Panc1 (cell line): ENCODE data around the gene FEV. TPM values are rescaled to one million over a fixed set of nuclear protein-coding genes. Genes with fewer than 3 reads are reported as not detected.

Experiments used
- ATAC-seq: fragments of 200-7000 bp; cut with Tn5 transposase; 2 replicates; pipeline ENCODE4 v1.9.1; 2020; ENCODE audit warnings: mild to moderate bottlenecking, moderate library complexity
- BruUV-seq: library from RNA; stranded (reverse); fragments of 400-500 nt; replicated peaks from 2 replicates; lab custom pipeline; 2021; lab: Mats Ljungman, UMichigan
- CTCF ChIA-PET: fragments of 300-600 bp; sonication (Branson Sonifier 250); formaldehyde crosslinking; loops from one replicate; lab custom pipeline; 2022; ENCODE audit warnings: antibody characterized with exemption; lab: Charles Lee
- POLR2A ChIA-PET: fragments of 300-600 bp; sonication (Branson Sonifier 250); formaldehyde crosslinking; loops from one replicate; lab custom pipeline; 2022; ENCODE audit warnings: antibody characterized with exemption; lab: Charles Lee
- DNase-seq: peaks from one replicate; pipeline ENCODE4 v3.0.0-alpha.2; 2010; ENCODE audit warnings: low read depth, low spot score
- H3K27ac ChIP-seq: 2 replicates; pipeline ENCODE4 v1.5.1; 2011; ENCODE audit warnings: mild to moderate bottlenecking, low read length, inconsistent platforms
- H3K27me3 ChIP-seq: fragments of 200-500 bp; sonication (Bioruptor generic); 2 replicates; pipeline ENCODE4 v1.6.0; 2014; ENCODE audit warnings: low read length, inconsistent platforms; ENCODE audit not compliant: control insufficient read depth, insufficient read depth
- H3K36me3 ChIP-seq: fragments of 200-500 bp; sonication (Bioruptor generic); 2 replicates; pipeline ENCODE4 v1.5.1; 2014; ENCODE audit warnings: inconsistent platforms, mild to moderate bottlenecking, low read length, moderate library complexity; ENCODE audit not compliant: control insufficient read depth, insufficient read depth
- H3K4me1 ChIP-seq: 2 replicates; pipeline ENCODE4 v1.5.1; 2011; ENCODE audit warnings: inconsistent platforms, mild to moderate bottlenecking, low read length, moderate library complexity; ENCODE audit not compliant: control insufficient read depth, insufficient read depth
- H3K4me3 ChIP-seq, 2 experiments: 2 replicates each; pipeline ENCODE4 v1.5.1; 2011 to 2012; ENCODE audit warnings: low read depth in 2 of 2, low read length in 2 of 2, mild to moderate bottlenecking in 2 of 2, inconsistent platforms in 1 of 2, moderate library complexity in 1 of 2
- H3K9me3 ChIP-seq: fragments of 200-500 bp; sonication (Bioruptor generic); 2 replicates; pipeline ENCODE4 v1.5.1; 2014; ENCODE audit warnings: low read depth, mild to moderate bottlenecking, inconsistent platforms, low read length, moderate library complexity; ENCODE audit not compliant: control insufficient read depth, insufficient read depth
- CTCF ChIP-seq: fragments of 450-650 bp; IDR thresholded peaks from 2 replicates; pipeline ENCODE4 v1.5.1; 2017; ENCODE audit warnings: mild to moderate bottlenecking
- POLR2AphosphoS5 ChIP-seq: IDR thresholded peaks from 2 replicates; pipeline ENCODE4 v1.6.1; 2012; ENCODE audit warnings: mild to moderate bottlenecking, low read depth, low read length, moderate library complexity
- SIN3A ChIP-seq: IDR thresholded peaks from 2 replicates; pipeline ENCODE4 v1.6.1; 2012; ENCODE audit warnings: low read depth, mild to moderate bottlenecking, low read length, moderate library complexity, borderline replicate concordance; ENCODE audit not compliant: insufficient read depth
- TCF7L2 ChIP-seq: IDR thresholded peaks from 2 replicates; pipeline ENCODE4 v1.6.1; 2011; ENCODE audit warnings: mild to moderate bottlenecking, low read depth, low read length, inconsistent platforms
- in situ Hi-C: cut with HindIII; loops from 2 replicates; pipeline ENCODE4 v1.10.0; 2016; ENCODE audit warnings: low sequenced_read_pairs, low pct_unique_long_range_greater_than_20kb
- intact Hi-C: fragments of 100-400 bp; cut with micrococcal nuclease; formaldehyde crosslinking; loops from one replicate; pipeline ENCODE4 v1.10.0; 2022; ENCODE audit not compliant: unreplicated experiment
- total RNA-seq: library from RNA; stranded (reverse); gene quantifications from one replicate; pipeline ENCODE4 v1.2.1, GENCODE V29; 2021; ENCODE audit not compliant: unreplicated experiment
- TF ChIP-seq, protein P1 (sequence below), 2 experiments: IDR thresholded peaks; 2 replicates each; pipeline ENCODE4 v1.6.1; 2011 to 2012; ENCODE audit warnings: low read depth in 2 of 2, control low read depth in 1 of 2, low read length in 1 of 2, mild to moderate bottlenecking in 1 of 2, moderate library complexity in 1 of 2; ENCODE audit not compliant: insufficient read depth in 1 of 2

Gene FEV
- total RNA-seq, 1 experiment from 2014 or later: not detected

- Histone ChIP-seq H3K27me3 (no peaks in the 10 kb centered on the region), H3K9me3 (no peaks in the 10 kb centered on the region), H3K27ac (no peak overlapping the region), H3K36me3 (no peaks in the 10 kb centered on the region), H3K4me1 (no peaks in the 10 kb centered on the region), H3K4me3 (no peak overlapping the region)
- in situ Hi-C loops (no loop called here), intact Hi-C loops (loop anchor here (10.0 kb wide), 1 partner anchor 134 kb away; no protein-coding TSS in a partner anchor)
- TF ChIP-seq TCF7L2 (no peak), POLR2AphosphoS5 (no peak), CTCF (no peak), SIN3A (no peak)
- TF ChIP-seq, protein P1, sequence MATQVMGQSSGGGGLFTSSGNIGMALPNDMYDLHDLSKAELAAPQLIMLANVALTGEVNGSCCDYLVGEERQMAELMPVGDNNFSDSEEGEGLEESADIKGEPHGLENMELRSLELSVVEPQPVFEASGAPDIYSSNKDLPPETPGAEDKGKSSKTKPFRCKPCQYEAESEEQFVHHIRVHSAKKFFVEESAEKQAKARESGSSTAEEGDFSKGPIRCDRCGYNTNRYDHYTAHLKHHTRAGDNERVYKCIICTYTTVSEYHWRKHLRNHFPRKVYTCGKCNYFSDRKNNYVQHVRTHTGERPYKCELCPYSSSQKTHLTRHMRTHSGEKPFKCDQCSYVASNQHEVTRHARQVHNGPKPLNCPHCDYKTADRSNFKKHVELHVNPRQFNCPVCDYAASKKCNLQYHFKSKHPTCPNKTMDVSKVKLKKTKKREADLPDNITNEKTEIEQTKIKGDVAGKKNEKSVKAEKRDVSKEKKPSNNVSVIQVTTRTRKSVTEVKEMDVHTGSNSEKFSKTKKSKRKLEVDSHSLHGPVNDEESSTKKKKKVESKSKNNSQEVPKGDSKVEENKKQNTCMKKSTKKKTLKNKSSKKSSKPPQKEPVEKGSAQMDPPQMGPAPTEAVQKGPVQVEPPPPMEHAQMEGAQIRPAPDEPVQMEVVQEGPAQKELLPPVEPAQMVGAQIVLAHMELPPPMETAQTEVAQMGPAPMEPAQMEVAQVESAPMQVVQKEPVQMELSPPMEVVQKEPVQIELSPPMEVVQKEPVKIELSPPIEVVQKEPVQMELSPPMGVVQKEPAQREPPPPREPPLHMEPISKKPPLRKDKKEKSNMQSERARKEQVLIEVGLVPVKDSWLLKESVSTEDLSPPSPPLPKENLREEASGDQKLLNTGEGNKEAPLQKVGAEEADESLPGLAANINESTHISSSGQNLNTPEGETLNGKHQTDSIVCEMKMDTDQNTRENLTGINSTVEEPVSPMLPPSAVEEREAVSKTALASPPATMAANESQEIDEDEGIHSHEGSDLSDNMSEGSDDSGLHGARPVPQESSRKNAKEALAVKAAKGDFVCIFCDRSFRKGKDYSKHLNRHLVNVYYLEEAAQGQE (IDR thresholded peaks at IDR 0.05; ENCODE audit: insufficient read depth in 1 of 2, low read depth in 2 of 2, low read length in 1 of 2): no peak
- POLR2A ChIA-PET: no interaction called here
- DNase-seq: no peak
- BruUV-seq: no TSS peak
- peak; percentile 28; the same call in 1 of the 2 replicates for ATAC-seq
- CTCF ChIA-PET: interaction anchor here (0.6 to 1.1 kb wide), 2 partner anchors 9 to 191 kb away, joined by 3 to 5 read pairs; no protein-coding TSS in a partner anchor
Measured at GRCh38 chr2:219020604-219021365, 35.8 kb upstream of the FEV start.

GRCh38 chr2:219019436-219019835, 34.5 kb upstream of the FEV start:
- Histone ChIP-seq H3K27ac (no peak overlapping the region), H3K4me3 (no peak overlapping the region), H3K9me3 (no peaks in the 10 kb centered on the region), H3K4me1 (no peaks in the 10 kb centered on the region), H3K27me3 (no peaks in the 10 kb centered on the region), H3K36me3 (no peaks in the 10 kb centered on the region)
- no peak for TF ChIP-seq TCF7L2
- TF ChIP-seq POLR2AphosphoS5: no peak
- TF ChIP-seq SIN3A: no peak
- TF ChIP-seq, protein P1 (IDR thresholded peaks at IDR 0.05; ENCODE audit: insufficient read depth in 1 of 2, low read depth in 2 of 2, low read length in 1 of 2): no peak
- no peak for TF ChIP-seq CTCF
- DNase-seq (no peak), ATAC-seq (no peak)
- in situ Hi-C loops: no loop called here
- CTCF ChIA-PET: interaction anchor here (0.9 kb wide), 1 partner anchor 39 kb away, joined by 3 read pairs; no protein-coding TSS in a partner anchor
- intact Hi-C loops: no loop called here
- no TSS peak for BruUV-seq
- POLR2A ChIA-PET: interaction anchor here (0.7 kb wide), 1 partner anchor 220 kb away, joined by 4 read pairs; no protein-coding TSS in a partner anchor
